Activated naive CD4-positive, alpha-beta T cell treated with anti-CD3 and anti-CD28 coated beads, Interleukin-2, amount 10 ng/mL, durations not matched to agents 7 days and 5 days (primary cell): Measurements from ENCODE around the gene RXRA.

Source experiments
- CTCF ChIA-PET: fragments of 350-600 bp; sonication (Branson Sonifier 250); formaldehyde crosslinking; loops from one replicate; lab custom pipeline; 2021; ENCODE audit warnings: antibody characterized with exemption; lab: Charles Lee
- DNase-seq: peaks from one replicate; pipeline ENCODE4 v3.0.0-alpha.2; 2020
- H3K27ac Mint-ChIP-seq: one replicate; pipeline ENCODE4 v1.8.0; 2021; ENCODE audit warnings: mild to moderate bottlenecking, moderate library complexity, mixed read lengths
- H3K27me3 Mint-ChIP-seq: one replicate; pipeline ENCODE4 v1.8.0; 2021; ENCODE audit warnings: mild to moderate bottlenecking, mixed read lengths
- H3K36me3 Mint-ChIP-seq: one replicate; pipeline ENCODE4 v1.8.0; 2021; ENCODE audit warnings: mixed read lengths
- H3K4me1 Mint-ChIP-seq: one replicate; pipeline ENCODE4 v1.8.0; 2021; ENCODE audit warnings: mixed read lengths
- H3K4me3 Mint-ChIP-seq: one replicate; pipeline ENCODE4 v1.8.0; 2021; ENCODE audit warnings: mild to moderate bottlenecking, moderate library complexity, mixed read lengths
- H3K9me3 Mint-ChIP-seq: one replicate; pipeline ENCODE4 v1.8.0; 2021; ENCODE audit warnings: mixed read lengths

Gene RXRA

GRCh38 chr9:134405527-134405926 lies 79.3 kb downstream of the RXRA start:
- CTCF ChIA-PET = interaction anchor here (2.4 kb wide), 1 partner anchor 9 kb away, joined by 10 read pairs; no protein-coding TSS in a partner anchor
- peak overlapping the region; percentile 66 for H3K27ac Mint-ChIP-seq

GRCh38 chr9:134406366-134407120 lies 80.3 kb downstream of the RXRA start:
- Mint-ChIP-seq H3K27ac (no peak overlapping the region), H3K4me1 (peaks cover 41% of the 10 kb centered on the region), H3K27me3 (peaks cover 76% of the 10 kb centered on the region), H3K36me3 (no peaks in the 10 kb centered on the region), H3K9me3 (no peaks in the 10 kb centered on the region), H3K4me3 (peak overlapping the region; percentile 58)
- no peak for DNase-seq
- CTCF ChIA-PET = interaction anchor here (1.6 to 2.4 kb wide), 2 partner anchors 10 to 15 kb away, joined by 3 to 10 read pairs; no protein-coding TSS in a partner anchor

More at GRCh38 chr9:134405527-134405926, 79.3 kb downstream of the RXRA start:
- no peak overlapping the region for H3K4me3 Mint-ChIP-seq
- H3K36me3 Mint-ChIP-seq = no peaks in the 10 kb centered on the region
- H3K9me3 Mint-ChIP-seq = no peaks in the 10 kb centered on the region
- peaks cover 76% of the 10 kb centered on the region for H3K27me3 Mint-ChIP-seq
- no peak for DNase-seq
- H3K4me1 Mint-ChIP-seq = peaks cover 41% of the 10 kb centered on the region

DNA sequence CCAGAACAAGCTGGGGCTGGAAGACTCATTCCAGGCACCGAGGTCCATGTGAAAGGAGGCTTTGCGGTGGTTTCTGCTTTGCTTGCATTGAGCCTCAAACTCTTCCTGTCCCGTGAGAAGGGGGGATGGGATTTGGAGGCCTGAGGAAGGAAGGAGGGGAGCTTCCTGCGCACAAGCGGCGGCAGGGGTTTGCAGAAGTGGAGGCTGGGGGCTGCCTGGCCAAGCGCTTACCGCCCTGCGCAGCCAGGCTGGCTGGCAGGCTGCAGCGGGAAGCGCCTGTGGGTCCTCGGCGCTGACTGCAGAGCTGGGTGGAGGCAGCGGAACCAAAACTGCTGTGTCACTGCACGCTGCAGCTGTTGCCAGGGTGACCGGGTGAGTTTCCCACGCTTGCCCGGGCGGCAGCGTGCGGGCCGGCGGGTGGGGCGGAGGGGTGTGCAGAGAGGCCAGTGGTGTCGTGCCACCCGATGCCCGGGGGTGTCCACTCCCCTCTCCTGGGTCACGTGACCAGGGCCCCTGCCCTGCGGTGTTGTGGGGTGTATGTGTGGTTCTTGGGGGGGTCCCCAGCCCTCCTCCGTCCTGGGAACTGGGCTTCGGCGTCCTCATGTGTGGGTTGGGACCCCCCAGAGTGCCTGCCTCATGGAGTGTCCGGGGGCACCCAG lies 81.0 kb downstream of the RXRA start:
- Mint-ChIP-seq H3K27me3 (peaks cover 72% of the 10 kb centered on the region), H3K36me3 (no peaks in the 10 kb centered on the region), H3K4me1 (peaks cover 41% of the 10 kb centered on the region), H3K27ac (peak overlapping the region; percentile 82), H3K9me3 (no peaks in the 10 kb centered on the region), H3K4me3 (peak overlapping the region; percentile 58)
- peak; percentile 90 for DNase-seq
- CTCF ChIA-PET = interaction anchor here (1.6 to 2.4 kb wide), 2 partner anchors 10 to 16 kb away, joined by 3 to 10 read pairs; no protein-coding TSS in a partner anchor

- no peak overlapping the region for H3K27ac Mint-ChIP-seq
- CTCF ChIA-PET = no interaction called here
- peaks cover 40% of the 10 kb centered on the region for H3K4me1 Mint-ChIP-seq
- no peak overlapping the region for H3K4me3 Mint-ChIP-seq
- no peaks in the 10 kb centered on the region for H3K9me3 Mint-ChIP-seq
- DNase-seq = no peak
- peaks cover 62% of the 10 kb centered on the region for H3K27me3 Mint-ChIP-seq
- H3K36me3 Mint-ChIP-seq = no peaks in the 10 kb centered on the region
Observed at GRCh38 chr9:134408389-134408788, 82.1 kb downstream of the RXRA start.

DNA sequence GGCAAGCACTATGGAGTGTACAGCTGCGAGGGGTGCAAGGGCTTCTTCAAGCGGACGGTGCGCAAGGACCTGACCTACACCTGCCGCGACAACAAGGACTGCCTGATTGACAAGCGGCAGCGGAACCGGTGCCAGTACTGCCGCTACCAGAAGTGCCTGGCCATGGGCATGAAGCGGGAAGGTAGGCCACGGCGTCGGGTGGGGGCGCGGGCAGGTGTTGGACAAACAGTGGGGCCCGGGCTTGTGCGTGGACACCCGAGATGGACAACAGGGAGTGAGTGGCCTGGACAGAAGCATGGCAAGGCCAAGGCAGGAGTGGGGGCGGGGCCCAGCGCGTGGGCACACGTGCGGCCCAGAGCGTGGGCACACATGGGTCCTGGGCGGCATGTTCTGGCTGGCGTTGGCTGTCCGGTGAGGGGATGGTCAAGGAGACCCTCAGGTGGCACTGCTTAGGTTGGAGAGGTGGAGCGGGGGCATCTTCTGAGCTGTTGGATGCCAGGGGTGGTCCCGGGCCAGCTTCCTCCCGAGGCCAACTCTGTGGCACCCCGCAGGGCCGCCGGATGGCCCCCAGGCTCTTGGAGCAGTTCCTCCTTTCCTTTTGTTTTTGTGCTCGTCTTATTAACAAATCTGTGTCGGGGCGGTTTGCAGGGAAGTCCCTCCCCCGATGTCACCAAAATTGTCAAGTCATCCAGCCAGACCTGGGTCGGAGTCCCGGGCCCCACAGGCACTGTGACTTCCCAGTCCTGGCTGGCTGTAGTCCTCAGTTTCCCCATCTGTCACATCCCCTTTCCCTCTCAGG lies 82.9 kb downstream of the RXRA start:
- H3K4me1 Mint-ChIP-seq = peaks cover 32% of the 10 kb centered on the region
- peaks cover 54% of the 10 kb centered on the region for H3K27me3 Mint-ChIP-seq
- no peak overlapping the region for H3K4me3 Mint-ChIP-seq
- no peaks in the 10 kb centered on the region for H3K9me3 Mint-ChIP-seq
- CTCF ChIA-PET = no interaction called here
- H3K36me3 Mint-ChIP-seq = no peaks in the 10 kb centered on the region
- DNase-seq = no peak
- H3K27ac Mint-ChIP-seq = peak overlapping the region; percentile 24

DNA sequence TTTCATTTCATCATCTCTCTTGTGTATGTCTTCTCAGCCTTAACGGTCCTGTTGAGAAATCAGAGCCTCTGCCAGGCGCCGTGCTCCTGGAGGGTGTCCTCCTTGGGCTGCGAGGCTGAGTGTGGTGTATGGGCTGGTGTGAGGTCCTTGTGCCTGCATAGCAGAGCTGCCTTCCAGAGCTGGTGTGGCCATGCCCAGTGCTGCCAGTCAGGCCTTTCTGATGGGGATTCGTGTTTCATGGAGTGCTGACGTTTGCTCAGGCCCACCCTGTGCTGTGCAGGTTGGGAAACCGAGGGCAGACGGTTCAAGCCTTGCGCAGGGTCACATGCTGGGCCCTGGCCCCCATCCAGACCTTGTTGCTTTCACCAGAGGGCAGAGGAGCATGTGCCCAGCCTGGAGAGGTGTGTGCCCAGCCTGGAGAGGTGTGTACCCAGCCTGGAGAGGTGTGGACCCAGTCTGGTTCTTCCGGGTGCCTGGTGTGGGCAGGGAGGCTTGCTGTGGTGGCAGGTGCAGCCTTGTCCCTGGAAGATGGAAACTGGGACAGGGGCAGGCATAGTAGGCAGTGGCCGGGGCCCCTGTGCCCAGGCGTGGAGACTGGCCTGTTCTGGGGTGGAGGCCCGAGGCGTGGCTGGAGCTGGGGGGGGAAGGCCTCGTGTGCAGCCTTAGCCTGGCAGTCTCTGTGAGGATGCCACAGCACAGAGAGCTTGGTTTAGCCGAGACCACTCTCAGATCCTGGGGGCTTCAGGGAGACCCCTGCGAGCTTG lies 84.0 kb downstream of the RXRA start:
- H3K4me3 Mint-ChIP-seq = no peak overlapping the region
- no peak for DNase-seq
- H3K4me1 Mint-ChIP-seq = peaks cover 25% of the 10 kb centered on the region
- H3K27ac Mint-ChIP-seq = no peak overlapping the region
- H3K36me3 Mint-ChIP-seq = no peaks in the 10 kb centered on the region
- CTCF ChIA-PET = no interaction called here
- no peaks in the 10 kb centered on the region for H3K9me3 Mint-ChIP-seq
- peaks cover 43% of the 10 kb centered on the region for H3K27me3 Mint-ChIP-seq

DNA sequence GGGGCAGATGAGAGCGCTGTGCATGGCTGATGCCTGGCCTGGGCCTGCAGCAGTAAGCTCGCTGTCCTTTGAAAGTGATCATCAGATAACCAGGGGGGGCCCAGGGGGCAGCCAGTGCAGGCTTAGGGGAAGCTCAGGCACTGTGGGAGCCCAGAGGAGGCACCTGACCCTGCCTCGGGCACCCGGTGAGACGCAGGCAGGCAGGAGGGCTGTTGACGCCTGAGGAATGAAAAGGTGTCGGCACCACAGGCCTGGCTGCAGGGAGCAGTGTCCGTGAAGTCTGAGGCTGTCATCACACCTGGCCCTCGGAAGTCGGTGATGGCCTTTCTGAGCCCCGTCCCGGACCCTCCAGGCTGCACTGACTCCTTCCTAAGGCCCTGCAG lies 84.6 kb downstream of the RXRA start:
- Mint-ChIP-seq H3K9me3 (no peaks in the 10 kb centered on the region), H3K4me3 (no peak overlapping the region), H3K27me3 (peaks cover 41% of the 10 kb centered on the region), H3K4me1 (peaks cover 20% of the 10 kb centered on the region), H3K27ac (no peak overlapping the region), H3K36me3 (no peaks in the 10 kb centered on the region)
- CTCF ChIA-PET = no interaction called here
- no peak for DNase-seq

GRCh38 chr9:134411440-134412297 lies 85.4 kb downstream of the RXRA start:
- peaks cover 12% of the 10 kb centered on the region for H3K4me1 Mint-ChIP-seq
- H3K36me3 Mint-ChIP-seq = no peaks in the 10 kb centered on the region
- H3K4me3 Mint-ChIP-seq = no peak overlapping the region
- CTCF ChIA-PET = interaction anchor here (0.9 kb wide), 1 partner anchor 20 kb away, joined by 4 read pairs; no protein-coding TSS in a partner anchor
- DNase-seq = no peak
- no peaks in the 10 kb centered on the region for H3K9me3 Mint-ChIP-seq
- no peak overlapping the region for H3K27ac Mint-ChIP-seq
- peaks cover 33% of the 10 kb centered on the region for H3K27me3 Mint-ChIP-seq

GRCh38 chr9:134412298-134412711 lies 86.0 kb downstream of the RXRA start:
- CTCF ChIA-PET = interaction anchor here (0.9 kb wide), 1 partner anchor 21 kb away, joined by 4 read pairs; no protein-coding TSS in a partner anchor
- Mint-ChIP-seq H3K27me3 (peaks cover 27% of the 10 kb centered on the region), H3K9me3 (no peaks in the 10 kb centered on the region)

GRCh38 chr9:134413112-134413715 lies 87.0 kb downstream of the RXRA start:
- Mint-ChIP-seq H3K27ac (no peak overlapping the region), H3K4me1 (peaks cover 2% of the 10 kb centered on the region), H3K4me3 (no peak overlapping the region), H3K36me3 (no peaks in the 10 kb centered on the region), H3K27me3 (peaks cover 21% of the 10 kb centered on the region), H3K9me3 (no peaks in the 10 kb centered on the region)
- no peak for DNase-seq
- CTCF ChIA-PET = no interaction called here

More at GRCh38 chr9:134412298-134412711, 86.0 kb downstream of the RXRA start:
- H3K27ac Mint-ChIP-seq = peak overlapping the region; percentile 52
- H3K4me1 Mint-ChIP-seq = peaks cover 6% of the 10 kb centered on the region
- H3K4me3 Mint-ChIP-seq = no peak overlapping the region
- no peak for DNase-seq
- H3K36me3 Mint-ChIP-seq = no peaks in the 10 kb centered on the region

GRCh38 chr9:134413890-134414623 lies 87.8 kb downstream of the RXRA start:
- no peak for DNase-seq
- Mint-ChIP-seq H3K27ac (no peak overlapping the region), H3K4me1 (no peaks in the 10 kb centered on the region), H3K36me3 (no peaks in the 10 kb centered on the region), H3K27me3 (peaks cover 15% of the 10 kb centered on the region), H3K9me3 (no peaks in the 10 kb centered on the region), H3K4me3 (no peak overlapping the region)
- CTCF ChIA-PET = no interaction called here

GRCh38 chr9:134414900-134415425 lies 88.7 kb downstream of the RXRA start:
- no peaks in the 10 kb centered on the region for H3K36me3 Mint-ChIP-seq
- H3K4me3 Mint-ChIP-seq = no peak overlapping the region
- H3K27ac Mint-ChIP-seq = no peak overlapping the region

More at GRCh38 chr9:134414900-134415425, 88.7 kb downstream of the RXRA start:
- DNase-seq = no peak
- no peaks in the 10 kb centered on the region for H3K9me3 Mint-ChIP-seq
- peaks cover 9% of the 10 kb centered on the region for H3K27me3 Mint-ChIP-seq
- H3K4me1 Mint-ChIP-seq = no peaks in the 10 kb centered on the region
- CTCF ChIA-PET = no interaction called here
